ENCODE measurements around the gene SOX18. TPM values are rescaled to one million over a fixed set of nuclear protein-coding genes. Genes with fewer than 3 reads are reported as not detected.

SOX18 gene
- total and polyA plus RNA-seq, 2 of the 8 experiments (the other 6 are each of a cell fraction or from before 2014, with no cell fraction given), result 0.09 TPM; not detected in 1

GRCh38 chr20:64082126-64082731 is 32.8 kb upstream of the SOX18 start:
- H3K56ac ChIP-seq (replicated peaks; ENCODE audit: insufficient read length, low read depth, low read length), result no peak overlapping the region
- no peak for FAIRE-seq
- no peak overlapping the region for H4K91ac ChIP-seq (replicated peaks; ENCODE audit: insufficient read length, low read length)
- no peak overlapping the region for H3K4ac ChIP-seq (replicated peaks; ENCODE audit: insufficient read length, low read depth, low read length)
- H3K9ac ChIP-seq (replicated peaks in 1 of 4; ENCODE audit: extremely low read depth in 1 of 4, low read depth in 3 of 4, low read length in 3 of 4), result no peak overlapping the region
- H3K79me1 ChIP-seq (ENCODE audit: low read depth, low read length), result no peaks in the 10 kb centered on the region
- TF ChIP-seq CTBP2 (IDR thresholded peaks at IDR 0.05; ENCODE audit: borderline replicate concordance, insufficient read depth, insufficient read length, low read length) (no peak), EZH2 (IDR thresholded peaks at IDR 0.05; ENCODE audit: low read depth, low read length, severe bottlenecking) (peak; percentile 16)
- no peak overlapping the region; a peak in 1 of 8 replicates for H3K4me3 ChIP-seq (ENCODE audit: extremely low read depth in 1 of 4, insufficient read depth in 2 of 4, low read depth in 3 of 4, low read length in 4 of 4)
- H2BK5ac ChIP-seq (ENCODE audit: low read depth, low read length), result 0 out of 2 replicates have a peak overlapping the region, but pooled peaks have one; percentile 18
- WGBS, 2 experiments (ENCODE audit: extremely low coverage in 1 of 2, insufficient coverage in 1 of 2, insufficient read length in 1 of 2, insufficient replicate concordance in 2 of 2, low coverage in 1 of 2, low lambda C conversion rate in 2 of 2, missing lambda C conversion rate in 1 of 2), result 30% methylated on average over 13 of the region's 13 CpGs; no CpG with 5 or more reads in 1 of the 2 experiments
- peaks cover 22% of the 10 kb centered on the region; the same call in 1 of the 2 replicates for H3K23me2 ChIP-seq (ENCODE audit: low read depth, low read length)
- H4K5ac ChIP-seq (ENCODE audit: insufficient read length, low read depth, low read length), result no peak overlapping the region
- H3K79me2 ChIP-seq (ENCODE audit: control insufficient read depth in 1 of 2, insufficient read depth in 2 of 2, low read length in 2 of 2), result no peaks in the 10 kb centered on the region
- H2BK15ac ChIP-seq (ENCODE audit: low read length), result no peak overlapping the region
- no peak overlapping the region for H2AFZ ChIP-seq (ENCODE audit: low read length)
- H2BK120ac ChIP-seq (replicated peaks; ENCODE audit: low read depth, low read length), result no peak overlapping the region
- H3K14ac ChIP-seq (ENCODE audit: insufficient read length), result no peak overlapping the region
- H4K8ac ChIP-seq (ENCODE audit: extremely low read depth, insufficient read depth, low read length), result no peak overlapping the region
- H2BK12ac ChIP-seq (ENCODE audit: low read depth, low read length), result peak overlapping the region; percentile 55; the same call in 1 of the 2 replicates
- peaks cover 0 to 38% (median 20%) of the 10 kb centered on the region in 4 experiments; a peak in 6 of 7 replicates for H3K4me1 ChIP-seq (replicated peaks in 1 of 4; ENCODE audit: control insufficient read depth in 3 of 4, insufficient read depth in 4 of 4, low read length in 3 of 4)
- H3K18ac ChIP-seq (ENCODE audit: extremely low read depth, low read length), result no peak overlapping the region
- no peaks in the 10 kb centered on the region for H4K20me1 ChIP-seq (replicated peaks in 1 of 2; ENCODE audit: control insufficient read depth in 1 of 2, insufficient read depth in 2 of 2, low read length in 2 of 2)
- ChIA-PET POLR2A (ENCODE audit: partially characterized antibody) (interaction anchor here (1.1 kb wide), 1 partner anchor 10 kb away, joined by 3 read pairs; no protein-coding TSS in a partner anchor), CTCF (ENCODE audit: partially characterized antibody) (interaction anchor here (1.0 to 13.0 kb wide), 10 partner anchors 9 to 56 kb away, joined by 3 to 144 read pairs (median 6); partner anchors contain the start of genes SOX18 and TCEA2)
- H3K4me2 ChIP-seq (ENCODE audit: insufficient read depth in 1 of 2, low read depth in 2 of 2, low read length in 2 of 2), result peak overlapping the region in 1 of 2 experiments; percentile 88; a peak in 3 of 4 replicates
- no peak overlapping the region for H3K27ac ChIP-seq (ENCODE audit: low read depth, low read length)
- H3K9me3 ChIP-seq (ENCODE audit: insufficient read depth in 2 of 2, low read depth in 1 of 2, low read length in 1 of 2), result no peaks in the 10 kb centered on the region
- no peak overlapping the region for H3K23ac ChIP-seq (ENCODE audit: insufficient read length)
- DNase-seq (ENCODE audit: low read depth in 1 of 2, low spot score in 2 of 2), result peak in 1 of 2 experiments; percentile 65
- peaks cover 6 to 55% (median 42%) of the 10 kb centered on the region in 4 experiments for H3K27me3 ChIP-seq (replicated peaks in 1 of 4; ENCODE audit: control insufficient read depth in 3 of 4, extremely low read depth in 1 of 4, insufficient read depth in 3 of 4, low read length in 3 of 4)
- H3K36me3 ChIP-seq (ENCODE audit: control insufficient read depth in 2 of 4, insufficient read depth in 4 of 4, low read length in 3 of 4), result no peaks in the 10 kb centered on the region
- no peak overlapping the region for H2AK5ac ChIP-seq (ENCODE audit: low read depth, low read length)
- H2BK20ac ChIP-seq (ENCODE audit: low read length), result no peak overlapping the region

Data from H1 (cell line).